ENCODE measurements around the gene VWA3B.

VWA3B gene

DNA sequence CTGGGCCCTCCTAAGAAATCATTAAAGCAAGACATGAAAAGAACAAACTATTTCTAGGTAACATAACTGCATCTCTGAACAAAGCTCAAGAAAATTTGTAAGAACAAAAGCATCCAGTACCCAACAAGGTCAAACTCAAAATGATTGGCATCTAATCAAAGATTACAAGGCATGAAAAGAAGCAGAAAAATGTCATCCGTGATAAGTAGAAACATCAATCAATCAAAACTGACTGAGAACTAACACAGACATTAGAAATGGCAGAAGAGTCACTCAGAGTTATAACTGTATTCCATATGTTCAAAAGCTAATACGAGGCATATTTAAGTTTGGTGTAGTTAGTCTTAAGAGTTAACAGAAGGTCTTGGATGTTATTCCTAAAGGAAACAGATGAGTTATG, 80.9 kb downstream of the VWA3B start:
- no peak for DNase-seq (ENCODE audit: low read depth in 2 of 2, low spot score in 1 of 2)

DNA sequence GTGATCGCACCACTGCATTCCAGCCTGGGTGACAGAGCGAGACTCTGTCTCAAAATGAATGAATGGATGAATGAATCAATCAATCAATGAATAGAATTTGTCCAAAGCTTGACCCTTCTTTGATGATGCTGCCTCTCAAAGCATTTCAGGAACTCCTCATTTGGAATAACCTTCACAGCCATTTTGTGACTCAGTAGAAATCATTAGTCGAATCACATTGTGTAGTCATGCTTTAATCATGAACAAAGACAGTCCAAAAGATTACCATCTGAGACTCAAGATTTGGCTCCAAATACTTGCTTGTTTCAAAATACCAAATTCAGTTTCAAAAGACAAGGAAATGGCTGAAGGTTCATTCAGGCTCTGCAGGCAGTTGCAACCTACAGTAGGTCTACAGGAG, 83.1 kb downstream of the VWA3B start:
- no peak for DNase-seq (ENCODE audit: low read depth in 2 of 2, low spot score in 1 of 2)

DNA sequence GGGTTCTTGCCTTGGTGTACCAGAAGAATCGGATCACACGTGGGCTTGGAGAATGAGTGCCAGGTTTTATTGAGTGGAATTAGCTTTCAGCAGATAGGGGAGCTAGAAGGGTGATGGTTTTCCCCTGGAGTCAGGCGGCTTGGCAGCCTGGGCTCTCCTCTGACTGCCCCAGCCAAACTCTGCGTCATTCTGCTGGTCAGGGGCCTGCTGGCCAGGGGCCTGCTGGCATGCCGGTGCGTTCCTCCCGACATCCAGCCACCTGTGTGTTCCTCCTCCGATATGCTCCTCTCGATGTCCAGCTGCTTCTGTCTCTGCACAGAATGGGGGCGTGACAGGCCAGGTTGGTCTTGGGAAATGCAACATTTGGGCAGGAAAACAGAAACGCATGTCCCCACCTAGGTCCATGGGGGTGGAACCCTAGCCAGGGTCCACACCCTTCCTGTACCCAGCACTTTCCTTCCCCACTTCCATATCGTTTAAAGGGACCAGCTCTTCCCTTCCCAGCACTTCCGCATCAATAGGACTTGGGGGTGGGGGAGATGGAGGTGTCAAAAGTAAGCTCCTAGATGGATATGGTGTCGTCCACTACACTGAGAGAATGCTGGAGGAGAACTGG, 85.3 kb downstream of the VWA3B start:
- DNase-seq (ENCODE audit: low read depth in 2 of 2, low spot score in 1 of 2) = no peak

- no peak for DNase-seq (ENCODE audit: low read depth in 2 of 2, low spot score in 1 of 2)
These were observed 86.0 kb downstream of the VWA3B start for GRCh38 chr2:98172951-98173350.

DNA sequence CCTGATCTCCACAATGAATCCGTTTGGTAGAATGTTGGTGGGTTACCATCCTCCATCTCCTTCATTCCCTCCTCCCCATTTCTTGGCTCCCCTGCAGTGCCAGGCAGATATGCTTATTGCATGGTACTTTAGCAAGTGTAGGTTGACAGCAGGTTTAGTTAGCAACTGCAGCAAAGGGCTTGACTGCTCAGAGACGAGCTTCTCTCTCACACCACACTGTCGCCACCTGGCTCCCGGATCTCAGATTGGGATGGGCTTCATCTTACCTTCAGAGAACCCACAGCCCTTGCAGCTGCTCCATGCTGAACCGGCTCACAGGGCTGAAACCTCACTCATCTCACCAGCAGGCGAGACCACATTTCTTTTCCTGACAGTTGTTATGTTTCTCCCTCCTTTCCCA, 88.8 kb downstream of the VWA3B start:
- DNase-seq (ENCODE audit: low read depth in 2 of 2, low spot score in 1 of 2) = no peak

DNA sequence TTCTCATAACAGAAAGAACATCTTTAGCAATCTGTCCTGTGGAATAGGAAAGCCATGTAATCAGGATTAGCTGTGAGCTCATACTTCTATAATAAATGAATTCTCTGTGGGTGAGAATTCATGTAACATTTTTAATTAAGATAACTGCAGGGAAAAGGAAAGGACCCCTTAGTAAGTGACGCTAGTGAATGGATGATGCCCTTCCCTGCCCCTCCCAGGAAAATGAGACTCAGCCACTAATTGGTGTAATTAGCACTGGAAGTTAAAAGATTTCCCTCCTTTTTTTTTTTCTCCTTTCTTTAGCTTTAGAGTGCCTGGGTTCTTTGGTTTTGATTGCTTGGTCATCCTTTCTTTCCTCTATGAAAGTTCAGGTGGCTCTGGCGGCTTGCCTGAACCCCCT, 90.3 kb downstream of the VWA3B start:
- DNase-seq (ENCODE audit: low read depth in 2 of 2, low spot score in 1 of 2) = no peak

DNA sequence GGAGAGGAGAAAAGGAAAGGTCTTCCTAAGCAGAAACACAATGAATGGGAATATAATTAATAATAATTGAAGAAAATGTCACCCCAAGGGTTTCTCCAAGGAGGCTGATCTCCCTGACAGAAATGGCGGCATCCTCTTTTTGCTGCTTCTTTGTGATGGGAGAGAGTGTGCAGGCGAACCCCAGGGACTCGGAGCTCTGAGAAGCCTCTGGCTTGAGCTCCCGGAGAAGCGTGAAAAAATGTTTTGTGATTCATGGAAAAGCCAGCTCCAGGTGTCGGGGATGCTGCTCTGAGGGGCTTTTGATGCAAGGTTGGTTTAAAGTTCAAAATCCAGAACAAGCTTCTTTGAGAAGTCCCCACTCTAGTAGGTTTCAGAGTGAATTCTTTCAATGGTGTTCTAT, 91.0 kb downstream of the VWA3B start:
- no peak for DNase-seq (ENCODE audit: low read depth in 2 of 2, low spot score in 1 of 2)

DNA sequence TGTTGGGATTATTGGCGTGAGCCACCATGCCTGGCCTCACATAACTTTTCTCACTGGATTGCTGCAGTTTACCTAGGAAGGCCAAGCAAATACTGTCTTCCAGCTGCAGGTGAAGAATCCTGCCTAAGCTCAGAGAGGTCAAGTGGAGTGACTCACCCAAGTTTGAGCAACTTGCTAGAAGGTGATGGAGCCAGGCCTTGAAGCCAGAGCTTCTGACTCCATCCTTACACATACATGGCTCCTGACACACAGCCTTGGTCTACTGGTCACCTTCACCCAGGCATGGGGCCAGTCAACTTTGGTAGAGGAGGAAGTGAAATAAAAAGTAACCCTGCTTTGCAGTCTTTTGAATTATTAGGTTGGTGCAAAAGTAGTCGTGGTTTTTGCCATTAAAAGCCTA, 93.5 kb downstream of the VWA3B start:
- no peak for DNase-seq (ENCODE audit: low read depth in 2 of 2, low spot score in 1 of 2)

- DNase-seq (ENCODE audit: low read depth in 2 of 2, low spot score in 1 of 2) = no peak
These were observed 94.4 kb downstream of the VWA3B start for GRCh38 chr2:98181346-98181745.

GRCh38 chr2:98185801-98186200, 98.8 kb downstream of the VWA3B start:
- DNase-seq (ENCODE audit: low read depth in 2 of 2, low spot score in 1 of 2) = no peak

GRCh38 chr2:98187194-98187593, 100.2 kb downstream of the VWA3B start:
- no peak for DNase-seq (ENCODE audit: low read depth in 2 of 2, low spot score in 1 of 2)

- DNase-seq (ENCODE audit: low read depth in 2 of 2, low spot score in 1 of 2) = no peak
These were observed 101.5 kb downstream of the VWA3B start for GRCh38 chr2:98188351-98189046.

DNA sequence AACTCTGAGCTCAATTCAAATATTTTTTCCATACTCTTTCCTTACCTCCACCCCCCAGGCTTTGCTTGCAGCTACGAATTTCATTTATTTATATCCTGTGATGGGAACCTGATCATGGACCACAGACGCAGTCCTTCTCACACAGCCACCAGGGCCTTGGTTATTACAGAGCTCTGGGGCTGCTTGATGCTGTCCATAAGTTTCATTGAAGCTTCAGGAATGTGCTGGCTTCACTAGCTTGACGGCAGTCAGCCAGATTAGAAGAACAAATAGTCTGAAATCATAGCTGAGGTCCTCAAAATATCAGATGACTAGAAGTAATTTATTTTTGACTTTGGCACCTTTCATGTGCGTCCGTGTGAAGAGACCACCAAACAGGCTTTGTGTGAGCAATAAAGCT, 104.9 kb downstream of the VWA3B start:
- DNase-seq (ENCODE audit: low read depth in 2 of 2, low spot score in 1 of 2) = no peak

DNA sequence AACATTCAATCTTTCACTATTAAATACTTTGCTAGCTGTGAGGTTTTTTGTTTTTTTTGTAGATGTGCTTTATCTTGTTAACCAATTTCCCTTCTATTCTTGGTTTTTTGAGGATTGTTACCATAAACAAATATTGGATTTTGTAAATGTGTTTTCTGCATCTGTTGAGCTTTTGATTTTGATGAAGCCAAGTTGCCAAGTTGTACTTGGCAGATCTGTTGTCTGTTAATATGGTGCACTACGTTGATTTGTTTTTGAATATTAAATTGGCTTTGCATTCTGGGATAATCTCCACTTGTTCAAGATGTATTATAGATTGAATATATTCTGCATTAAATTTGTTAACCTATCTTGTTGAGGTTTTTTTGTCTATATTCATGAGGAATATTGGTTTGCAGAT, 114.6 kb downstream of the VWA3B start:
- no peak for DNase-seq (ENCODE audit: low read depth in 2 of 2, low spot score in 1 of 2)

GRCh38 chr2:98205889-98206288, 118.9 kb downstream of the VWA3B start:
- DNase-seq (ENCODE audit: low read depth in 2 of 2, low spot score in 1 of 2) = no peak

DNA sequence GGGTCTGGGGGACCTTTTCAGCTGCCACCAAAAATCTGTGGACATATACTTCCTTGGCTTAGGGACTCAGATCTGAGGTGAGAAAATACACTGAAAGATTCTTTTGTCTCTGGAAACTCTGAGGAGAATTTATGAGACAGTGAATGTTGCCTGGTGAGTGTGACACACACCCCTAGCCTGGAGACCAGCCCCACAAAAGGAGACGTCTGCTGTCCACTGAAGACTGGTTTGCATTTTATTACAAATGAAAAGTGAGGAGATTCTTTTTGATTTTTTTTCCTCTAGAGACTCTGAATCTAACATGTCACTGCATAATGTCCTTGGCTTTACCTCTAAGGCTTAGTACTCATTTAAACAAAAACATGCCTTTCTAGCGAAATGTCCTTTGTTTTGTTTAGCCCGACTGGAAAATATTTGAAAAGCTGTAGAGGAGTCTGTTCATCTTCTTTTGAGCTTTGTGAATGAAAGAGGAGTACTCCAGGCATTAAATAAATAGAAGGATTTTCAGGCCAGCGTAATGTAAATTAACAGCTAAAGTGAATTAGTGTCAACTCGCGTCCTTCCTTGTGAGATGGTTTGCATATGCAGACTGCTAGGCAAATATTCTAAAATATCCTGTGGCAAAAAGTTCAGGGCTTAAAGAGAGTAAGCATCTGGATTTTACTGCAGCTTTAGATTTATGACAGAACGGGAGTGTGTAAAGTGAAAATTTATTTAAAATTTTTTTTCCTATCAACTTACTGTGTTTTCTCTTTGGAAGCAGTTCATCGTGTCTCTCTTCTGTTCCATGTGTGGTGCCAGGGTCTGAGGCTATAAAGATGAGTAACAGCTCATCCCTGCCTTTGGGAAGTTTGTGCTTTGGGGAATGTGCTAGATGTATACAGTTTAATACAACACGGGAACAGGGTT, 125.4 kb downstream of the VWA3B start:
- no peak for DNase-seq (ENCODE audit: low read depth in 2 of 2, low spot score in 1 of 2)

GRCh38 chr2:98216616-98217015, 129.6 kb downstream of the VWA3B start:
- DNase-seq (ENCODE audit: low read depth in 2 of 2, low spot score in 1 of 2) = no peak

DNA sequence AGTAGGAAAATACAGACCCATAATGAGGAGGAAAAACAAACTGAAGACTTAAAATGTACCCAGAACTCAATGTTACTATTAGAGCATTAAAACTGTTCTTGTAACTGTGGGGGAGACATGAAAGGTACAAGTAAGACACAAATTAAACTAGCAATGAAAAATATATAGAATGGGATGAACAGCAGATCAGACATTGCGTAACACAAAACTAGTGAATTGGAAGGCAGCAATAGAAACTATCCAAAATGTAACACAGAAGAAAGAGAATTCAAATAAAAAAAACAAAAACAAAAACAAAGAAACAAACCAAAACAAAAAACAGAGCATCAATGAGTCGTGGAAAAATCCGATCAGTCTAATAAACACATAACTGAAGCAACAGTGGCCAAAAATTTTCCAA, 132.2 kb downstream of the VWA3B start:
- DNase-seq (ENCODE audit: low read depth in 2 of 2, low spot score in 1 of 2) = no peak

- DNase-seq (ENCODE audit: low read depth in 2 of 2, low spot score in 1 of 2) = no peak
These were observed 147.0 kb downstream of the VWA3B start for GRCh38 chr2:98233941-98234340.

GRCh38 chr2:98234776-98235175, 147.8 kb downstream of the VWA3B start:
- DNase-seq (ENCODE audit: low read depth in 2 of 2, low spot score in 1 of 2) = no peak

- no peak for DNase-seq (ENCODE audit: low read depth in 2 of 2, low spot score in 1 of 2)
These were observed 150.0 kb downstream of the VWA3B start for GRCh38 chr2:98236935-98237334.

GRCh38 chr2:98240786-98241398, 153.9 kb downstream of the VWA3B start:
- DNase-seq (ENCODE audit: low read depth in 2 of 2, low spot score in 1 of 2) = no peak
